A549 (cell line): Measurements from ENCODE around the gene OSER1.

Experiments
- ESRRA ChIP-seq: fragments of 150-350 bp; IDR thresholded peaks from 2 replicates; pipeline ENCODE4 v1.6.1; 2014; ENCODE audit warnings: mild to moderate bottlenecking, low read length, borderline replicate concordance
- MYC ChIP-seq: IDR thresholded peaks from 2 replicates; pipeline ENCODE4 v1.6.1; 2012; ENCODE audit warnings: mild to moderate bottlenecking, inconsistent platforms, low read length, improper control_type of control experiment, borderline replicate concordance
- TF ChIP-seq, protein P1 (sequence below): fragments of 200-600 bp; sonication (generic); IDR thresholded peaks from 2 replicates; pipeline ENCODE4 v1.6.1; 2016; ENCODE audit warnings: antibody characterized with exemption, mild to moderate bottlenecking, moderate library complexity
- TF ChIP-seq, protein P2 (sequence below): fragments of >200 bp; sonication (Bioruptor Twin); formaldehyde crosslinking; IDR thresholded peaks from 3 replicates; pipeline ENCODE4 v1.5.1; 2016

DNA sequence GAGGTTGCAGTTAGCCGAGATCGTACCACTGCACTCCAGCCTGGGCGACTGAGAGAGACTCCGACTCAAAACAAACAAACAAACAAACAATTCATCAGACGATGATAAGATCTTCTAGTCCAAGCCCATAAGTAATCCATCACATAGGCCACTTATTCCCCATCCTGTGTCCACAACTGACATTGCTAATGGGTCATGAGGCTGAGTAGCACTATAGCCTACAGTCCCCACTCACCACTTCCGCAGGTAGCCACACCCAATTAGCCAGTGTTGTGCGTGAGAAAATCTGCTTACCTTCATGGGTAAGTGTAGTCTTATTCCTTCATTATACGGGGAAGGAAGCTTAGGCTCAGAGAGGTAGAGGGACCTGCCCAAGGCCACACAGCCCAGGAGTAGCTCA, 36.7 kb downstream of the OSER1 start:
- TF ChIP-seq MYC (no peak), ESRRA (no peak)
- TF ChIP-seq, protein P1, sequence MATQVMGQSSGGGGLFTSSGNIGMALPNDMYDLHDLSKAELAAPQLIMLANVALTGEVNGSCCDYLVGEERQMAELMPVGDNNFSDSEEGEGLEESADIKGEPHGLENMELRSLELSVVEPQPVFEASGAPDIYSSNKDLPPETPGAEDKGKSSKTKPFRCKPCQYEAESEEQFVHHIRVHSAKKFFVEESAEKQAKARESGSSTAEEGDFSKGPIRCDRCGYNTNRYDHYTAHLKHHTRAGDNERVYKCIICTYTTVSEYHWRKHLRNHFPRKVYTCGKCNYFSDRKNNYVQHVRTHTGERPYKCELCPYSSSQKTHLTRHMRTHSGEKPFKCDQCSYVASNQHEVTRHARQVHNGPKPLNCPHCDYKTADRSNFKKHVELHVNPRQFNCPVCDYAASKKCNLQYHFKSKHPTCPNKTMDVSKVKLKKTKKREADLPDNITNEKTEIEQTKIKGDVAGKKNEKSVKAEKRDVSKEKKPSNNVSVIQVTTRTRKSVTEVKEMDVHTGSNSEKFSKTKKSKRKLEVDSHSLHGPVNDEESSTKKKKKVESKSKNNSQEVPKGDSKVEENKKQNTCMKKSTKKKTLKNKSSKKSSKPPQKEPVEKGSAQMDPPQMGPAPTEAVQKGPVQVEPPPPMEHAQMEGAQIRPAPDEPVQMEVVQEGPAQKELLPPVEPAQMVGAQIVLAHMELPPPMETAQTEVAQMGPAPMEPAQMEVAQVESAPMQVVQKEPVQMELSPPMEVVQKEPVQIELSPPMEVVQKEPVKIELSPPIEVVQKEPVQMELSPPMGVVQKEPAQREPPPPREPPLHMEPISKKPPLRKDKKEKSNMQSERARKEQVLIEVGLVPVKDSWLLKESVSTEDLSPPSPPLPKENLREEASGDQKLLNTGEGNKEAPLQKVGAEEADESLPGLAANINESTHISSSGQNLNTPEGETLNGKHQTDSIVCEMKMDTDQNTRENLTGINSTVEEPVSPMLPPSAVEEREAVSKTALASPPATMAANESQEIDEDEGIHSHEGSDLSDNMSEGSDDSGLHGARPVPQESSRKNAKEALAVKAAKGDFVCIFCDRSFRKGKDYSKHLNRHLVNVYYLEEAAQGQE: no peak
- TF ChIP-seq, protein P2, sequence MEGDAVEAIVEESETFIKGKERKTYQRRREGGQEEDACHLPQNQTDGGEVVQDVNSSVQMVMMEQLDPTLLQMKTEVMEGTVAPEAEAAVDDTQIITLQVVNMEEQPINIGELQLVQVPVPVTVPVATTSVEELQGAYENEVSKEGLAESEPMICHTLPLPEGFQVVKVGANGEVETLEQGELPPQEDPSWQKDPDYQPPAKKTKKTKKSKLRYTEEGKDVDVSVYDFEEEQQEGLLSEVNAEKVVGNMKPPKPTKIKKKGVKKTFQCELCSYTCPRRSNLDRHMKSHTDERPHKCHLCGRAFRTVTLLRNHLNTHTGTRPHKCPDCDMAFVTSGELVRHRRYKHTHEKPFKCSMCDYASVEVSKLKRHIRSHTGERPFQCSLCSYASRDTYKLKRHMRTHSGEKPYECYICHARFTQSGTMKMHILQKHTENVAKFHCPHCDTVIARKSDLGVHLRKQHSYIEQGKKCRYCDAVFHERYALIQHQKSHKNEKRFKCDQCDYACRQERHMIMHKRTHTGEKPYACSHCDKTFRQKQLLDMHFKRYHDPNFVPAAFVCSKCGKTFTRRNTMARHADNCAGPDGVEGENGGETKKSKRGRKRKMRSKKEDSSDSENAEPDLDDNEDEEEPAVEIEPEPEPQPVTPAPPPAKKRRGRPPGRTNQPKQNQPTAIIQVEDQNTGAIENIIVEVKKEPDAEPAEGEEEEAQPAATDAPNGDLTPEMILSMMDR: no peak
